ENCODE data around the gene HS1BP3. TPM values are rescaled to one million over a fixed set of nuclear protein-coding genes. Genes with fewer than 3 reads are reported as not detected.
A peak's percentile ranks its signal among the peaks of the same experiment; 100 is the strongest.

Gene HS1BP3
- total and polyA plus RNA-seq, 5 experiments from 2014 or later, result 11.0 to 15.5 (median 15.4) TPM

GRCh38 chr2:20612925-20613916 lies 37.7 kb downstream of the HS1BP3 start:
- ATAC-seq, result no peak
- Mint-ChIP-seq H3K4me1 (peaks cover 0 to 3% (median 0%) of the 10 kb centered on the region in 4 donors), H3K4me3 (no peak overlapping the region), H3K36me3 (peaks cover 2 to 8% (median 5%) of the 10 kb centered on the region in 3 donors), H3K9me3 (peaks cover 0 to 6% (median 4%) of the 10 kb centered on the region in 9 donors), H3K27ac (no peak overlapping the region), H3K27me3 (no peaks in the 10 kb centered on the region)
- POLR2A ChIA-PET, result no interaction called here
- no peak for DNase-seq

- Mint-ChIP-seq H3K27me3 (no peaks in the 10 kb centered on the region), H3K36me3 (peaks cover 2 to 9% (median 8%) of the 10 kb centered on the region in 3 donors), H3K4me3 (no peak overlapping the region), H3K4me1 (no peaks in the 10 kb centered on the region), H3K9me3 (peaks cover 0 to 8% (median 4%) of the 10 kb centered on the region in 9 donors), H3K27ac (no peak overlapping the region)
- POLR2A ChIA-PET, result no interaction called here
- DNase-seq, result no peak
- no peak for ATAC-seq
Observed at GRCh38 chr2:20611844-20612356, 39.0 kb downstream of the HS1BP3 start.

- peak overlapping the region in 1 of 10 donors; percentile 10 for H3K27ac Mint-ChIP-seq
- no peak for ATAC-seq
Observed at GRCh38 chr2:20611077-20611843, 39.6 kb downstream of the HS1BP3 start.

GRCh38 chr2:20609995-20610357 lies 40.9 kb downstream of the HS1BP3 start:
- H3K36me3 Mint-ChIP-seq, result peaks cover 2 to 9% (median 8%) of the 10 kb centered on the region in 3 donors
- H3K4me1 Mint-ChIP-seq, result no peaks in the 10 kb centered on the region
- DNase-seq, result no peak
- no peak for ATAC-seq
- H3K4me3 Mint-ChIP-seq, result no peak overlapping the region
- POLR2A ChIA-PET, result no interaction called here
- H3K27me3 Mint-ChIP-seq, result no peaks in the 10 kb centered on the region
- H3K27ac Mint-ChIP-seq, result no peak overlapping the region
- peaks cover 0 to 8% (median 4%) of the 10 kb centered on the region in 9 donors for H3K9me3 Mint-ChIP-seq

More at GRCh38 chr2:20611077-20611843, 39.6 kb downstream of the HS1BP3 start:
- H3K36me3 Mint-ChIP-seq, result peaks cover 2 to 9% (median 8%) of the 10 kb centered on the region in 3 donors
- no peaks in the 10 kb centered on the region for H3K27me3 Mint-ChIP-seq
- H3K4me3 Mint-ChIP-seq, result no peak overlapping the region
- no peaks in the 10 kb centered on the region for H3K4me1 Mint-ChIP-seq
- POLR2A ChIA-PET, result no interaction called here
- H3K9me3 Mint-ChIP-seq, result peaks cover 0 to 8% (median 4%) of the 10 kb centered on the region in 9 donors
- DNase-seq, result peak in 1 of 10 donors; percentile 36

GRCh38 chr2:20609349-20609994 lies 41.4 kb downstream of the HS1BP3 start:
- no peaks in the 10 kb centered on the region for H3K27me3 Mint-ChIP-seq
- no peaks in the 10 kb centered on the region for H3K4me1 Mint-ChIP-seq
- POLR2A ChIA-PET, result interaction anchor here (0.6 kb wide), 1 partner anchor 11 kb away, joined by 5 read pairs; no protein-coding TSS in a partner anchor
- H3K36me3 Mint-ChIP-seq, result peaks cover 2 to 9% (median 8%) of the 10 kb centered on the region in 3 donors
- no peak for ATAC-seq
- peaks cover 0 to 8% (median 4%) of the 10 kb centered on the region in 9 donors for H3K9me3 Mint-ChIP-seq
- peak in 1 of 10 donors; percentile 37 for DNase-seq
- no peak overlapping the region for H3K27ac Mint-ChIP-seq
- no peak overlapping the region for H3K4me3 Mint-ChIP-seq

- POLR2A ChIA-PET, result interaction anchor here (0.6 kb wide), 1 partner anchor 10 kb away, joined by 5 read pairs; no protein-coding TSS in a partner anchor
- Mint-ChIP-seq H3K9me3 (peaks cover 0 to 8% (median 4%) of the 10 kb centered on the region in 9 donors), H3K36me3 (peaks cover 0 to 9% (median 8%) of the 10 kb centered on the region in 3 donors), H3K4me1 (no peaks in the 10 kb centered on the region), H3K4me3 (no peak overlapping the region), H3K27me3 (no peaks in the 10 kb centered on the region), H3K27ac (no peak overlapping the region)
- ATAC-seq (no peak), DNase-seq (no peak)
Observed at GRCh38 chr2:20608666-20609348, 42.1 kb downstream of the HS1BP3 start.

GRCh38 chr2:20607446-20607845 lies 43.5 kb downstream of the HS1BP3 start:
- Mint-ChIP-seq H3K36me3 (peaks cover 0 to 9% (median 8%) of the 10 kb centered on the region in 3 donors), H3K27ac (no peak overlapping the region), H3K4me3 (no peak overlapping the region), H3K4me1 (no peaks in the 10 kb centered on the region), H3K27me3 (no peaks in the 10 kb centered on the region), H3K9me3 (peaks cover 0 to 8% (median 4%) of the 10 kb centered on the region in 9 donors)
- DNase-seq (no peak), ATAC-seq (no peak)
- POLR2A ChIA-PET, result no interaction called here

GRCh38 chr2:20606198-20606597 lies 44.7 kb downstream of the HS1BP3 start:
- POLR2A ChIA-PET, result no interaction called here

GRCh38 chr2:20604951-20605381 lies 45.9 kb downstream of the HS1BP3 start:
- no peak overlapping the region for H3K27ac Mint-ChIP-seq
- no peak for DNase-seq
- ATAC-seq, result no peak
- H3K4me1 Mint-ChIP-seq, result no peaks in the 10 kb centered on the region
- no peak overlapping the region for H3K4me3 Mint-ChIP-seq
- H3K36me3 Mint-ChIP-seq, result peaks cover 0 to 9% (median 8%) of the 10 kb centered on the region in 3 donors
- POLR2A ChIA-PET, result no interaction called here
- no peaks in the 10 kb centered on the region for H3K27me3 Mint-ChIP-seq
- H3K9me3 Mint-ChIP-seq, result peaks cover 0 to 8% (median 3%) of the 10 kb centered on the region in 9 donors

More at GRCh38 chr2:20606198-20606597, 44.7 kb downstream of the HS1BP3 start:
- Mint-ChIP-seq H3K36me3 (peaks cover 0 to 9% (median 8%) of the 10 kb centered on the region in 3 donors), H3K9me3 (peaks cover 0 to 8% (median 4%) of the 10 kb centered on the region in 9 donors), H3K4me1 (no peaks in the 10 kb centered on the region), H3K4me3 (no peak overlapping the region), H3K27ac (no peak overlapping the region), H3K27me3 (no peaks in the 10 kb centered on the region)
- no peak for ATAC-seq
- no peak for DNase-seq

GRCh38 chr2:20604401-20604911 lies 46.4 kb downstream of the HS1BP3 start:
- ATAC-seq, result no peak
- Mint-ChIP-seq H3K27me3 (no peaks in the 10 kb centered on the region), H3K27ac (no peak overlapping the region), H3K9me3 (peaks cover 0 to 8% (median 3%) of the 10 kb centered on the region in 9 donors), H3K4me1 (no peaks in the 10 kb centered on the region), H3K4me3 (no peak overlapping the region), H3K36me3 (peaks cover 0 to 9% (median 8%) of the 10 kb centered on the region in 3 donors)
- POLR2A ChIA-PET, result no interaction called here
- peak in 1 of 10 donors; percentile 27 for DNase-seq

- no peak overlapping the region for H3K4me3 Mint-ChIP-seq
- H3K27ac Mint-ChIP-seq, result no peak overlapping the region
- H3K4me1 Mint-ChIP-seq, result no peaks in the 10 kb centered on the region
- no peaks in the 10 kb centered on the region for H3K27me3 Mint-ChIP-seq
- DNase-seq (no peak), ATAC-seq (no peak)
- H3K9me3 Mint-ChIP-seq, result peaks cover 0 to 7% (median 3%) of the 10 kb centered on the region in 9 donors
- POLR2A ChIA-PET, result no interaction called here
- H3K36me3 Mint-ChIP-seq, result peaks cover 0 to 9% (median 4%) of the 10 kb centered on the region in 3 donors
Observed at GRCh38 chr2:20603791-20604190, 47.1 kb downstream of the HS1BP3 start.

Data from naive thymus-derived CD8-positive, alpha-beta T cell (primary cell).